Hematopoietic multipotent progenitor cell (in vitro differentiated cells): Measurements from ENCODE around the gene CFAP45. TPM values are rescaled to one million over a fixed set of nuclear protein-coding genes. Genes with fewer than 3 reads are reported as not detected.

Experiments used
- DNase-seq, 3 donors: peaks; one replicate each; pipeline ENCODE4 v3.0.0-alpha.2; 2011 to 2015; ENCODE audit warnings: low read depth in 2 of 3, low spot score in 2 of 3
- total RNA-seq: library from RNA; depleted of rRNA; stranded (reverse); fragments of >200 nt; gene quantifications from one replicate; pipeline ENCODE4 v1.2.3, GENCODE V29; 2012

CFAP45 gene
- total RNA-seq, 1 donor: 0.81 TPM

GRCh38 chr1:159937054-159937750 is 37.2 kb upstream of the CFAP45 start:
- no peak for DNase-seq

GRCh38 chr1:159936273-159936904 is 36.4 kb upstream of the CFAP45 start:
- DNase-seq: peak; percentile 63 to 75 (median 70)

- DNase-seq: no peak
These were observed 35.8 kb upstream of the CFAP45 start for GRCh38 chr1:159935719-159936272.

- DNase-seq: no peak
These were observed 35.3 kb upstream of the CFAP45 start for GRCh38 chr1:159935305-159935704.

- DNase-seq: no peak
These were observed 34.4 kb upstream of the CFAP45 start for GRCh38 chr1:159934136-159935039.

GRCh38 chr1:159933347-159933746 is 33.4 kb upstream of the CFAP45 start:
- no peak for DNase-seq

GRCh38 chr1:159932296-159933285 is 32.6 kb upstream of the CFAP45 start:
- no peak for DNase-seq

GRCh38 chr1:159931795-159932173 is 31.8 kb upstream of the CFAP45 start:
- no peak for DNase-seq

GRCh38 chr1:159931101-159931794 is 31.3 kb upstream of the CFAP45 start:
- DNase-seq: no peak

- no peak for DNase-seq
These were observed 30.7 kb upstream of the CFAP45 start for GRCh38 chr1:159930634-159931033.

- no peak for DNase-seq
These were observed 30.3 kb upstream of the CFAP45 start for GRCh38 chr1:159930216-159930615.

GRCh38 chr1:159929155-159930051 is 29.4 kb upstream of the CFAP45 start:
- DNase-seq: no peak

- no peak for DNase-seq
These were observed 28.6 kb upstream of the CFAP45 start for GRCh38 chr1:159928491-159929050.

- no peak for DNase-seq
These were observed 28.0 kb upstream of the CFAP45 start for GRCh38 chr1:159927849-159928431.

GRCh38 chr1:159927211-159927848 is 27.4 kb upstream of the CFAP45 start:
- DNase-seq: no peak

- DNase-seq: no peak
These were observed 25.7 kb upstream of the CFAP45 start for GRCh38 chr1:159925719-159926078.
